SK-N-SH treated with all-trans-retinoic acid at 6 μM for 48 hours (cell line): ENCODE measurements around the gene ATRNL1.

ENCODE experiments used
- ARNTL ChIP-seq: fragments of 450-650 bp; formaldehyde crosslinking; IDR thresholded peaks from 2 replicates; pipeline ENCODE4 v1.5.0; 2020; ENCODE audit warnings: low read depth, mild to moderate bottlenecking, moderate library complexity, borderline replicate concordance
- CSDC2 ChIP-seq: fragments of 250-450 bp; sonication (Bioruptor Pico); IDR thresholded peaks from 2 replicates; pipeline ENCODE4 v1.5.0; 2020; ENCODE audit warnings: mild to moderate bottlenecking, moderate library complexity
- ESRRG ChIP-seq: fragments of 250-450 bp; sonication (Bioruptor Pico); IDR thresholded peaks from 2 replicates; pipeline ENCODE4 v1.6.1; 2021; ENCODE audit warnings: mild to moderate bottlenecking
- ISL1 ChIP-seq: fragments of 250-450 bp; sonication (Bioruptor Pico); IDR thresholded peaks from 2 replicates; pipeline ENCODE4 v2.1.2; 2022; ENCODE audit warnings: mild to moderate bottlenecking, moderate library complexity
- OSR1 ChIP-seq: fragments of 250-450 bp; sonication (Bioruptor Pico); IDR thresholded peaks from 2 replicates; pipeline ENCODE4 v1.8.0; 2022; ENCODE audit warnings: moderate library complexity, mild to moderate bottlenecking, inconsistent platforms
- RARB ChIP-seq: fragments of 250-450 bp; sonication (Bioruptor Pico); IDR thresholded peaks from 2 replicates; pipeline ENCODE4 v1.8.0; 2021; ENCODE audit warnings: mild to moderate bottlenecking, moderate library complexity
- ZFP3 ChIP-seq: fragments of 250-450 bp; sonication (Bioruptor Pico); IDR thresholded peaks from 2 replicates; pipeline ENCODE4 v1.5.0; 2020; ENCODE audit warnings: mild to moderate bottlenecking, moderate library complexity
- ZNF8 ChIP-seq: fragments of 450-650 bp; formaldehyde crosslinking; IDR thresholded peaks from 2 replicates; pipeline ENCODE4 v1.5.0; 2020; ENCODE audit warnings: mild to moderate bottlenecking, moderate library complexity
- TF ChIP-seq, protein P1 (sequence below): fragments of 250-450 bp; sonication (Bioruptor Pico); IDR thresholded peaks from 2 replicates; pipeline ENCODE4 v1.8.0; 2020; ENCODE audit warnings: mild to moderate bottlenecking, moderate library complexity, borderline replicate concordance

GRCh38 chr10:115909037-115909436 is 815.9 kb downstream of the ATRNL1 start:
- TF ChIP-seq OSR1 (CRISPR knock-in tag) = no peak
- no peak for TF ChIP-seq RARB (CRISPR knock-in tag)
- TF ChIP-seq ARNTL (CRISPR knock-in tag) = no peak
- TF ChIP-seq, protein P1, sequence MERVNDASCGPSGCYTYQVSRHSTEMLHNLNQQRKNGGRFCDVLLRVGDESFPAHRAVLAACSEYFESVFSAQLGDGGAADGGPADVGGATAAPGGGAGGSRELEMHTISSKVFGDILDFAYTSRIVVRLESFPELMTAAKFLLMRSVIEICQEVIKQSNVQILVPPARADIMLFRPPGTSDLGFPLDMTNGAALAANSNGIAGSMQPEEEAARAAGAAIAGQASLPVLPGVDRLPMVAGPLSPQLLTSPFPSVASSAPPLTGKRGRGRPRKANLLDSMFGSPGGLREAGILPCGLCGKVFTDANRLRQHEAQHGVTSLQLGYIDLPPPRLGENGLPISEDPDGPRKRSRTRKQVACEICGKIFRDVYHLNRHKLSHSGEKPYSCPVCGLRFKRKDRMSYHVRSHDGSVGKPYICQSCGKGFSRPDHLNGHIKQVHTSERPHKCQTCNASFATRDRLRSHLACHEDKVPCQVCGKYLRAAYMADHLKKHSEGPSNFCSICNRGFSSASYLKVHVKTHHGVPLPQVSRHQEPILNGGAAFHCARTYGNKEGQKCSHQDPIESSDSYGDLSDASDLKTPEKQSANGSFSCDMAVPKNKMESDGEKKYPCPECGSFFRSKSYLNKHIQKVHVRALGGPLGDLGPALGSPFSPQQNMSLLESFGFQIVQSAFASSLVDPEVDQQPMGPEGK = no peak
- TF ChIP-seq CSDC2 (CRISPR knock-in tag) = no peak
- TF ChIP-seq ISL1 (CRISPR knock-in tag) = no peak
- TF ChIP-seq ZFP3 (CRISPR knock-in tag) = no peak
- TF ChIP-seq ESRRG (CRISPR knock-in tag) = no peak
- TF ChIP-seq ZNF8 = no peak
